Stimulated activated CD8-positive, alpha-beta memory T cell treated with anti-CD3 and anti-CD28 coated beads, Interleukin-2, amount 100 ng/mL, for 1 hour (primary cell): ENCODE measurements around the gene CCL22.
"Not testable (repeated sequence)": the region's sequence is repeated elsewhere in the genome, so short reads cannot be mapped to it uniquely, and the experiment has no call there.

Source experiments
- DNase-seq, 2 donors: peaks; one replicate each; pipeline ENCODE4 v3.0.0-alpha.2; 2020; ENCODE audit warnings: low read depth in 2 of 2

CCL22 gene, protein sequence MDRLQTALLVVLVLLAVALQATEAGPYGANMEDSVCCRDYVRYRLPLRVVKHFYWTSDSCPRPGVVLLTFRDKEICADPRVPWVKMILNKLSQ

GRCh38 chr16:57358527-57359095 is at the start of gene CCL22:
CCL22 (plus strand) TSS chr16:57358783; CDS start chr16:57358817, 34 bp downstream.
- DNase-seq = no peak

DNA sequence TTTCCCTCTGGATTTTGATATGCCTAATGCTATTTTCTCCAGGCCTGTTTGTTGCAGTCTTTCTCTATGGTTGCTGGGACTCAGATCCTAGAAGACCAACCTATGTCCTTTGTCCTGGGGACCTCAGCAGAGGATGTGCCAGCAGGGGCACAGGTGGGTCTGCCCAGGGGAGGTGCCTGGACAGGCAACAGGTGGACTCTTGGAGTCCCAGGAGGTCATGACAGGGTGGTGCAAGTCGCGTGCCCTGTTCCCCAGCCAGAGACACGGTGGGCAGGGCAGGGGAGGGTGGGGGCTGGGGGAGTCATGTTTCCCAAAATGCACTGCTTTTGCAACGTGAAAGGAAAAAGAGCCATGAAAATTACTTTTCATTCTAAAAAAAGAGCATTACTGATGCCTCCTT is 47.8 kb upstream of the CCL22 start:
- DNase-seq = no peak

DNA sequence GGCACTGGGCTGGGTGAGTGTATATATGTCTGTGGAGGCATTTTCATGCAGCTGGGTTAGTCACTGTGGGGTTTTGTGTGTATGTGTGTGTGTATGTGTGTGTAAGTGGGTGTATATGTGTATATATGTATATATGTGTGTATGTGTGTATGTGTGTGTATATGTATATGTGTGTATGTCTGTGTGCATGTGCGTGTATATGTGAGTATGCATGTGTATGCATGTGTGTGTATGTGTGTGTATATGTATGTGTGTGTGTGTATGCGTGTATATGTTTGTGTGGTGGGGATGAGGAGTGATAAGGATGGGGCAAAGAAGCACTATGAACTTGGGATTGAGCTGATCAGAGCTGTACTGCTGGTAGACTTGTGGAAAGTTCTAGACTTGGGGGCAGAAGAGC is 45.1 kb upstream of the CCL22 start:
- DNase-seq = no peak

DNA sequence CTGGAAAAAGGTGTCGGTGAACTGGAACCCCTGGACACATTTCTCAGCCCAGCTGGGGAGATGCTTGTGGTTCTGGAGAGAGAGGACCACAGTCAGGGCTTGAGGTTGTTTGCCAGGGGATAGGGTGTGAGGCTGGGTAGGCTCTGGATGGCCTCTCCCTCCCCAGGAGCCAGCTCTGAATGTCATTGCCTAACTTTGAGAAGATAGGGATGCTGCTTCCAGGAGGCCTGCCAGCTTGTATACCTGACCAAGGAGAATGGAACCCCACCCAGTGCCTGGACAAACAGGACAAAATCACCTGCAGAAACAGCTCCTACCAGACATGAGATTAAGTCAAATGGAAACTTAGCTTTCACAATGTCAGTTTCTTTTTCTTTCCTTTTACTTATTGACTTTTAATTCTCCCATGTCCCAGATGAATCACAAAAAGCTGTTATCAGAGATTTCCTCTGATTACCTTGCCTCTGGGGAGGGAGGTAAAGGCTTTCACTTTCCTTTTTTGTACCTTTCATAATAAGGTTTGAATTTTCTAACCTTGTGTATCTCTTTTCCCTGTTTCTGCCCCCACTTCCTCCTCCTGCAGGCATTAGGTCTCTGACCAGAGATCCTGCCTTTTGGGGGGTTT is 44.3 kb upstream of the CCL22 start:
- DNase-seq = no peak

DNA sequence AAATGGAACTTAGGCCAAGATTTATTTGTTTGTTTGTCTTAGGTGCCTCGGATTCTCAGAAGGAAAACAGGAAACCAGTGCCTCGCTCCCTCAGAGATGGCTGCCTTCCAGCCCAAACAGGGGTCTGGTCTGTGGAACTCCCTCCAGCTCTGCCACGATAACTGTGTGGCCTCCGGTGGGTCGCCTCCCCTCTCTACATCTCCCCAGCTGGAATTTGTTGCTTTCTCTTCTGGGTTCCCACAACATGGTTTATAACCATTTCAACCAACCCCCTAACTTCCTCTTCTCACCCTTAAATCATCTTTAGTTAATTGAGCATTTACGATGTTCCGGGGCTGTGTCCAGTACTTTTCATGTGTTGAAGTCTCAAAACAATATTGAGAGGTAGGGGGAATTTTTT is 43.2 kb upstream of the CCL22 start:
- DNase-seq = no peak

DNA sequence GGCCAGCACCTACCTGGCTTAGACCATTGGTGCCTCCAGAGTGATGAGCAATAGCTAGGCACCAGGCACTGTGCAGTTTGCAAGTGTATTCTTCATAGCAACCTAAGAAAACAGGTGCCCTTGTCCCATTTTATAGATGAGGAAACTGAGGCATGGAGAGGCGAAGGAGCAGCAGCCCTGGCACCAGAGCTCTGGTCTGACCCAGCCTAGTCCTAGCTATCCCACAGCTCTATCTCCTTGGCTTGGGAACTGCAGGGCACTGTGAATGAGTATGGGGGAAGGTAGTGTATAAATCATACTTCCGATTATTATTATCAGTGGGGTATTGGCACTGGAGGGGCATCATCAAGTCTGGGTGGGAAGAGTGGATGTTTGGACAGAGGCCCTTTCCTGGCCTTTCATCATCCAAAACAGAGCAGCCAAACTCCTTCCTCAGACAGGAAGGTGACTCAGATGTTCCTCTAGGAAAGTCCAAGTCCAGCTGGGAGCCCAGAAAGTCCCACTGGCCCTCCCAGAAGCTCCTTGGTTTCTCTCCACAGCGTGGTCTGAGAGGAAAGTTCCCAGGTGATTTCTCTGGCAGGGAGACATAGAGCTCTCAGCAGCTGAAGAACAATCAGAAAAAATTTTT is 42.1 kb upstream of the CCL22 start:
- no peak for DNase-seq

- DNase-seq = no peak
Measured at GRCh38 chr16:57318240-57318970, 40.2 kb upstream of the CCL22 start.

GRCh38 chr16:57319646-57320045 is 38.9 kb upstream of the CCL22 start:
- no peak for DNase-seq

GRCh38 chr16:57324749-57325148 is 33.8 kb upstream of the CCL22 start:
- DNase-seq = no peak

- no peak for DNase-seq
Measured at GRCh38 chr16:57325458-57325857, 33.1 kb upstream of the CCL22 start.

- no peak for DNase-seq
Measured at GRCh38 chr16:57329718-57330327, 28.8 kb upstream of the CCL22 start.

DNA sequence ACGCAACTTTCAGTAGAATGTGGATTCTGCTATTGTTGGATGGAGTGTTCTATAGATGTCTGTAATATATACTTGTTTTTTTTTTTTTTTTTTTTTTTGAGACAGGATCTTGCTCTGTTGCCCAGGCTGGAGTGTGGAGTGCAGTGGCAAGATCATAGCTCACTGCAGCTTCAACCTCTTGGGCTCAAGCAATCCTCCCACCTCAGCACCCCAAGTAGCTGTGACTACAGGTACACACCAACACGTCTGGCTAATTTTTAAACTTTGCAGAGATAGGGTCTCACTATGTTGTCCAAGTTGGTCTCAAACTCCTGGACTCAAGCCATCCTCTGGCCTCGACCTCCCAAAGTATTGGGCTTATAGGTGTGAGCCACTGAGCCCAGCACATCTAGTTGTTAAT is 27.2 kb upstream of the CCL22 start:
- no peak for DNase-seq

DNA sequence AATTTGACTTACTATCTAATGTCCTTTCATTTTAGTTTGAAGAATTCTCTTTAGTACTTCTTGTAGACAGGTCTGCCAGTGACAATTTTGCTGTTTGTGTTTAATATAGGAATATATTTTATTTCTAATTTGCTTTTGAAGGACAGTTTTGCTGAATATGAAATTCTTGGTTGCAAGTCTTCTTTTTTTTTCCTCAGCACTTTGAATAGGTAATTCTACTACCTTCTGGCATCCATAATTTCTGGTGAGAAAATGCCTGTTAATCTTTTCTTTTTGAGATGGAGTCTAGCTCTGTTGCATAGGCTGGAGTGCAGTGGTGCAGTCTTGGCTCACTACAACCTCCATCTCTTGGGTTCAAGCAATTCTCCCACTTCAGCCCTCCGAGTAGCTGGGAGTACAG is 25.2 kb upstream of the CCL22 start:
- no peak for DNase-seq

GRCh38 chr16:57335366-57335765 is 23.2 kb upstream of the CCL22 start:
- DNase-seq = no peak

DNA sequence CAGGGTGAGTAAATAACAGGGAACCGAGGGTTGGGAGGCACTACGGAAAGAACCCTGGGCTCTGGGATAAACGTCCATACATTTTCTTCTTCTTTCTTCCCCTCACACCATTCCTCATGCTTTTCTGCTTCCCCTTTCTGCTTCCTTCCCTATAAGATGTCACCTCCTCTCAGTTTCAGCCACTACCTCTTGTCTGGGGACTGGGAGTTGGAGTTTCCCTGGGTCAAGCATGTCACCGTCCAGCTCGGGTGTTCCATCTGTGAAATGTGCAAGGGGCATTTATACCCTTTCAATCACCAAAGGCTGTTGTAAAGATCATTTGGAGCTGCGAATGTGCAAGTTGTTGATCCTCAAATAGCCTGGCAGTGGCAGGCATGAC is 17.5 kb upstream of the CCL22 start:
- no peak for DNase-seq

DNA sequence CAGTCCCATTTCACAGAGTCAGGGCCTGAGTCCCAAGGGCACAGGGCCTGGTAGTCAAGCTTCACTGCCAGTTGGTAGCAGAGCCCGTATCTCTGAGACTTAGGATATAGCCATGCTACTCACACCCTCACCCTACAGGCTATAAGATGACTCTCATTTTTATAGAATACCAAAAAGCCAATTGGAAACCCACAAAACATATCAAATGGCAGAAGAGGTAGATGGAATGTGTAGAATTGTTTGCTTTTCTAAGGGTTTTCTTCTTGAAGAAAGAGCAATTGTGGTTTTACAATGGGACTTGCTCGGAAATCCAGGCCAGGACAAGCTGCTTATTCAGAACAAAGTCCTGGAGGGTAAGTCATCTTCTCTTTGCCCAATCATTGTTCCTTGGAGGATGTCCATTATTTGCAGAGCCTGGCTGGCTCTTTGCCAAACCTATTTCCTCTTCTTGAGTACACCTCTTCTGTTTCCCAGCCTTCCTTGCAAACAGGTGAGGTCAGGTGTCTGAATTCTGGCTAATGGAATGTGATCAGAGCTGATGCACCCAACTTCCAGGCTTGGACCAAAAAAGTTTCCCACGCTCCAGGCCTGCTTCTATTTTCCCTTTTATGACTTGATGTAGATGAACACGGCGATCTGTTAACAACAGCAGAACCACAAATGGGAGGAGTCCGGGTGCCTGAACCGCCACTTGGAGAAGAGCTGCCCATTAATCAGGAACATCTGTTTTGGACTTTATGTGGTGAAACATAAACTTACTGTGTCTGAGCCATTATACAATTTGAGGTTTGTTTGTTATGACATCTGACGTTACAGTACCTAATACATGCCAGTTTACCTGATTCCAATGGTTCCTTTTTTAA is 16.9 kb upstream of the CCL22 start:
- no peak for DNase-seq

- DNase-seq = not testable (repeated sequence)
Measured at GRCh38 chr16:57342606-57343005, 16.0 kb upstream of the CCL22 start.

- no peak for DNase-seq
Measured at GRCh38 chr16:57343221-57343620, 15.4 kb upstream of the CCL22 start.

GRCh38 chr16:57344094-57344493 is 14.5 kb upstream of the CCL22 start:
- DNase-seq = not testable (repeated sequence)

DNA sequence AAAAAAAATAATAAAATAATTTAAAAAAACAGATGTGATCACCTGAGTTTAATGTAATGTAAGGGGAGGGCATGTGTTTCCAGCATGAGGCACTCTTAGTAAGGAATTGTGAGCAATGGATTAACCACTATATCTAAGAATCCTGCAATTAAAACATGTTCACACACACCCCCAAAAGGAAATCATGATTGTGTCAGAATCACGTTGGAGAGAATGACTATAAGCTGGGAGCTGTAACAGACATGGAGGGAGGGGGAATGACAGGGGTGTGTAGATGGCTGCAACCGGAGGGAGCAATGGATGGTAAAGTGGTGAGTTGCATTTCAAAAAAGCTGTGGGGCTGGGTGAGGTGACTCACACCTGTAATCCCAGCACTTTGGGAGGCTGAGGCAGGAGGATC is 13.6 kb upstream of the CCL22 start:
- DNase-seq = no peak

- DNase-seq = no peak
Measured at GRCh38 chr16:57345666-57346204, 12.8 kb upstream of the CCL22 start.
